Hematopoietic multipotent progenitor cell treated with erythropoietin and hydrocortisone succinate and interleukin-3 and kit ligand, for 15 days (in vitro differentiated cells): Measurements from ENCODE around the gene TINAG.

Source experiments
- DNase-seq: peaks from one replicate; pipeline ENCODE4 v3.0.0-alpha.2; 2015; ENCODE audit warnings: low spot score

The TINAG gene

GRCh38 chr6:54308289-54308985 lies at the start of gene TINAG:
TINAG (plus strand) TSS chr6:54308441; CDS start chr6:54308551, 110 bp downstream.
- no peak for DNase-seq

- no peak for DNase-seq
Measured at GRCh38 chr6:54260025-54260424, 48.2 kb upstream of the TINAG start.

GRCh38 chr6:54262499-54262898 lies 45.7 kb upstream of the TINAG start:
- no peak for DNase-seq

- DNase-seq, result no peak
Measured at GRCh38 chr6:54262971-54263370, 45.3 kb upstream of the TINAG start.

GRCh38 chr6:54264581-54265272 lies 43.5 kb upstream of the TINAG start:
- DNase-seq, result no peak

GRCh38 chr6:54266400-54266923 lies 41.8 kb upstream of the TINAG start:
- DNase-seq, result no peak

- DNase-seq, result no peak
Measured at GRCh38 chr6:54267798-54268197, 40.4 kb upstream of the TINAG start.

- DNase-seq, result no peak
Measured at GRCh38 chr6:54273214-54273820, 34.9 kb upstream of the TINAG start.

GRCh38 chr6:54274383-54274782 lies 33.9 kb upstream of the TINAG start:
- DNase-seq, result no peak

- DNase-seq, result no peak
Measured at GRCh38 chr6:54282186-54282585, 26.1 kb upstream of the TINAG start.

- DNase-seq, result no peak
Measured at GRCh38 chr6:54284161-54284860, 23.9 kb upstream of the TINAG start.

GRCh38 chr6:54285595-54285994 lies 22.6 kb upstream of the TINAG start:
- DNase-seq, result no peak

GRCh38 chr6:54286141-54286540 lies 22.1 kb upstream of the TINAG start:
- no peak for DNase-seq

GRCh38 chr6:54288474-54288873 lies 19.8 kb upstream of the TINAG start:
- no peak for DNase-seq

- DNase-seq, result no peak
Measured at GRCh38 chr6:54289426-54289825, 18.8 kb upstream of the TINAG start.

- no peak for DNase-seq
Measured at GRCh38 chr6:54291146-54291545, 17.1 kb upstream of the TINAG start.

- DNase-seq, result no peak
Measured at GRCh38 chr6:54291738-54292137, 16.5 kb upstream of the TINAG start.

GRCh38 chr6:54294965-54295532 lies 13.2 kb upstream of the TINAG start:
- DNase-seq, result no peak

- no peak for DNase-seq
Measured at GRCh38 chr6:54299542-54300269, 8.5 kb upstream of the TINAG start.

GRCh38 chr6:54301770-54302169 lies 6.5 kb upstream of the TINAG start:
- no peak for DNase-seq

- DNase-seq, result no peak
Measured at GRCh38 chr6:54307439-54307910, 766 bp upstream of the TINAG start.
